Chondrocyte (in vitro differentiated cells): Measurements from ENCODE around the gene MYO18B. TPM values are rescaled to one million over a fixed set of nuclear protein-coding genes. Genes with fewer than 3 reads are reported as not detected.

Experiments used
- DNase-seq: peaks from one replicate; pipeline ENCODE4 v3.0.0; 2021; ENCODE audit warnings: mixed read lengths, low spot score
- H3K27ac Mint-ChIP-seq: one replicate; pipeline ENCODE4 v1.8.0; 2021; ENCODE audit warnings: mild to moderate bottlenecking, moderate library complexity, mixed read lengths; ENCODE audit not compliant: unreplicated experiment
- H3K27me3 Mint-ChIP-seq: 2 replicates; pipeline ENCODE4 v1.8.0; 2021; ENCODE audit warnings: low read depth, mixed read lengths
- H3K36me3 Mint-ChIP-seq: 2 replicates; pipeline ENCODE4 v1.8.0; 2021; ENCODE audit warnings: low read depth, mixed read lengths
- H3K4me1 Mint-ChIP-seq: 2 replicates; pipeline ENCODE4 v1.8.0; 2021; ENCODE audit warnings: low read depth, mild to moderate bottlenecking, mixed read lengths
- H3K4me3 Mint-ChIP-seq: one replicate; pipeline ENCODE4 v1.8.0; 2021; ENCODE audit warnings: mild to moderate bottlenecking, moderate library complexity, mixed read lengths; ENCODE audit not compliant: unreplicated experiment
- H3K9me3 Mint-ChIP-seq: 2 replicates; pipeline ENCODE4 v1.8.0; 2021; ENCODE audit warnings: low read depth, mixed read lengths
- total RNA-seq: library from RNA; stranded (reverse); gene quantifications from 3 replicates; pipeline ENCODE4 v1.2.1, GENCODE V29; 2021
- TF ChIP-seq, protein P1 (sequence below): fragments of 200-600 bp; sonication (generic); IDR thresholded peaks from 2 replicates; pipeline ENCODE4 v1.5.0; 2021; ENCODE audit warnings: antibody characterized with exemption, mild to moderate bottlenecking, moderate library complexity

The MYO18B gene
- total RNA-seq, 1 donor from 2014 or later = 0.20 TPM

DNA sequence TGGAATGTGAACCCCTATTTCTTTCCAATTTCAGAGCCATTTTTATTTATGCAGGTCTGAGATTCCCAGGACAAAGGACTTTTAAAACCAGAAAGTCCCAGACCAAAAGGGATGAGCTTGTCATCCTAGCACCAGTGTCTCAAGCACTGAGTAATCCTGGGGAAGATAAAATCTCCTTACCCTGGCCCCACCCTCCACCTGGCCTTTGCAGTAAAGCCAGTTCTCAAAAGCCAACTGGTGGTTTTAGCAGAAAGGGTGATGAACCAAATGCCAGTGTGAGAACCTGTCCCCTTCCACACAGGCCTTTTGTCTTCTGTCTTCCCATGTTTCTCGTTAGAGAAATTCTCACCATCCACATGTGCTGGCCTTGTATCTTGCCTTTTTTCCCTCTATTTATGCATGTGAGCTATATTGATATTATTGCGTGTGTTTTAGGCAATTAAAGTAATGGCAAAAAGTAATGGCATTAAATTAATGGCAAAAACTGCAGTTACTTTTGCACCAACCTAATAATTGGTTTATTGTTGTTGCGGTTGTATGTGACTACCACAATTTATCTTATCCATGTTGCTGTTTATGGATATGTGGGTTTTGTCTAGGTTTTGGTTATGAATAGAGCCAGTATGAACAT lies 191.3 kb downstream of the MYO18B start:
- H3K9me3 Mint-ChIP-seq = peaks cover 7% of the 10 kb centered on the region
- no peaks in the 10 kb centered on the region for H3K36me3 Mint-ChIP-seq
- no peaks in the 10 kb centered on the region for H3K4me1 Mint-ChIP-seq
- peaks cover 33% of the 10 kb centered on the region for H3K27me3 Mint-ChIP-seq
- TF ChIP-seq, protein P1, sequence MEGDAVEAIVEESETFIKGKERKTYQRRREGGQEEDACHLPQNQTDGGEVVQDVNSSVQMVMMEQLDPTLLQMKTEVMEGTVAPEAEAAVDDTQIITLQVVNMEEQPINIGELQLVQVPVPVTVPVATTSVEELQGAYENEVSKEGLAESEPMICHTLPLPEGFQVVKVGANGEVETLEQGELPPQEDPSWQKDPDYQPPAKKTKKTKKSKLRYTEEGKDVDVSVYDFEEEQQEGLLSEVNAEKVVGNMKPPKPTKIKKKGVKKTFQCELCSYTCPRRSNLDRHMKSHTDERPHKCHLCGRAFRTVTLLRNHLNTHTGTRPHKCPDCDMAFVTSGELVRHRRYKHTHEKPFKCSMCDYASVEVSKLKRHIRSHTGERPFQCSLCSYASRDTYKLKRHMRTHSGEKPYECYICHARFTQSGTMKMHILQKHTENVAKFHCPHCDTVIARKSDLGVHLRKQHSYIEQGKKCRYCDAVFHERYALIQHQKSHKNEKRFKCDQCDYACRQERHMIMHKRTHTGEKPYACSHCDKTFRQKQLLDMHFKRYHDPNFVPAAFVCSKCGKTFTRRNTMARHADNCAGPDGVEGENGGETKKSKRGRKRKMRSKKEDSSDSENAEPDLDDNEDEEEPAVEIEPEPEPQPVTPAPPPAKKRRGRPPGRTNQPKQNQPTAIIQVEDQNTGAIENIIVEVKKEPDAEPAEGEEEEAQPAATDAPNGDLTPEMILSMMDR = no peak
- DNase-seq = no peak
- H3K27ac Mint-ChIP-seq = no peak overlapping the region
- H3K4me3 Mint-ChIP-seq = no peak overlapping the region

GRCh38 chr22:25935266-25936058 lies 193.5 kb downstream of the MYO18B start:
- H3K9me3 Mint-ChIP-seq = peaks cover 7% of the 10 kb centered on the region
- no peaks in the 10 kb centered on the region for H3K36me3 Mint-ChIP-seq
- no peak overlapping the region for H3K27ac Mint-ChIP-seq
- no peaks in the 10 kb centered on the region for H3K4me1 Mint-ChIP-seq
- TF ChIP-seq, protein P1 = no peak
- peaks cover 24% of the 10 kb centered on the region for H3K27me3 Mint-ChIP-seq
- no peak overlapping the region for H3K4me3 Mint-ChIP-seq
- DNase-seq = no peak

GRCh38 chr22:25938151-25938550 lies 196.2 kb downstream of the MYO18B start:
- TF ChIP-seq, protein P1 = no peak
- Mint-ChIP-seq H3K4me1 (no peaks in the 10 kb centered on the region), H3K27me3 (peaks cover 25% of the 10 kb centered on the region), H3K4me3 (no peak overlapping the region), H3K9me3 (peaks cover 7% of the 10 kb centered on the region), H3K27ac (no peak overlapping the region), H3K36me3 (no peaks in the 10 kb centered on the region)
- no peak for DNase-seq

DNA sequence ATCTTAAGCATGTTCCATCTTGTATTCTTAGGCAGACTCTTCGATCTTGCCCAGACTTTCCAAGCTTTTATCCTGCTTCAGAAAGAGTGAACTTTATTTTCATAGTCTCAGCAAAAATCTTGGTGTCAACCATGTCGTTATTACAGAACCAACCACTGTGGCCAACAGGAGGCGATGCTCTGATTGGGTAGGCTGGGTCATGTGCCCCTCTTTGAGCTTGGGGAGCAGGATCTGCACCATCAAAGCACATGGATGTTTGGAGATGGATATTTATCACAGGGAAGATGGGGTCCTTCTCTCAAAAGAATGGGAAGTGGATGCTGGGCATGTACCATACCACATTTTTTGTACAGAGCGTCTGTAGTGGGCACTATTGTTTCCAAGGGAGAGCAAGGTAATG lies 197.4 kb downstream of the MYO18B start:
- H3K36me3 Mint-ChIP-seq = no peaks in the 10 kb centered on the region
- TF ChIP-seq, protein P1 = no peak
- H3K27ac Mint-ChIP-seq = no peak overlapping the region
- no peaks in the 10 kb centered on the region for H3K4me1 Mint-ChIP-seq
- DNase-seq = no peak
- H3K9me3 Mint-ChIP-seq = peaks cover under 1% of the 10 kb centered on the region
- H3K4me3 Mint-ChIP-seq = no peak overlapping the region
- peaks cover 25% of the 10 kb centered on the region for H3K27me3 Mint-ChIP-seq

DNA sequence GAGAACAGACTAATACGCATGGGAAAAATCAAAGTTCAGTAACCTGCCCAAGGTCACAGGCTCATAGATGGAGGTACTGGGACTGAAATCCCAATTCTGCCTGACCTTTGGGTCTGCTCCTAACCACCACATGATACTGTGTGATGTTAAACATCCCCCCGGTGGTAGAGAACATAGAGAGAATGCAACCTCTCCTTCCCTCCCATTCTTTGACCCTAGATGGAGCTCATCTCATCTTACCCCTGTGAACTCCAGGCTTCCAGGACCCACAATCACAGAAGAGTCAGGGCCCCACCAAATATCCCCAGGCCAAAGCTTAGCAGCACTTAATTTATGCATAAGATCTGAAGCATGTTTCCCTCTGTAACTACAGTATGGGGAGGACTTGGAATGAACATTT lies 198.5 kb downstream of the MYO18B start:
- no peak for DNase-seq
- TF ChIP-seq, protein P1 = no peak
- H3K27me3 Mint-ChIP-seq = peaks cover 18% of the 10 kb centered on the region
- no peaks in the 10 kb centered on the region for H3K4me1 Mint-ChIP-seq
- no peak overlapping the region for H3K27ac Mint-ChIP-seq
- H3K9me3 Mint-ChIP-seq = no peaks in the 10 kb centered on the region
- H3K4me3 Mint-ChIP-seq = no peak overlapping the region
- H3K36me3 Mint-ChIP-seq = no peaks in the 10 kb centered on the region
